ENCODE results near the gene AFF1. TPM values are rescaled to one million over a fixed set of nuclear protein-coding genes. Genes with fewer than 3 reads are reported as not detected.

AFF1 gene
- total RNA-seq, 4 donors from 2014 or later: 59.7 to 78.1 (median 65.9) TPM

- Histone ChIP-seq H3K9me3 (no peaks in the 10 kb centered on the region), H3K27me3 (no peaks in the 10 kb centered on the region), H3K36me3 (no peaks in the 10 kb centered on the region), H3K4me1 (peaks cover 9 to 44% (median 24%) of the 10 kb centered on the region in 3 donors), H3K27ac (peak overlapping the region; percentile 44 to 78 (median 68)), H3K4me3 (no peak overlapping the region)
- WGBS, 2 donors (ENCODE audit: low coverage in 1 of 2): 31 to 52% methylated on average over 8 to 9 of the region's 9 CpGs
- TF ChIP-seq POLR2AphosphoS5 (IDR thresholded peaks at IDR 0.05) (peak; percentile 52), CTCF (IDR thresholded peaks at IDR 0.05) (no peak)
- no peak for ATAC-seq
These were observed 26.9 kb downstream of the AFF1 start for GRCh38 chr4:86961605-86962295.

- H3K9me3 ChIP-seq: no peaks in the 10 kb centered on the region
- ATAC-seq: no peak
- H3K4me3 ChIP-seq: no peak overlapping the region
- H3K27me3 ChIP-seq: no peaks in the 10 kb centered on the region
- no peaks in the 10 kb centered on the region for H3K36me3 ChIP-seq
- H3K27ac ChIP-seq: no peak overlapping the region
- H3K4me1 ChIP-seq: peaks cover 9 to 44% (median 27%) of the 10 kb centered on the region in 3 donors
- 80 to 95% methylated on average over 1 to 2 of the region's 2 CpGs for WGBS, 2 donors (ENCODE audit: low coverage in 1 of 2)
- TF ChIP-seq CTCF (IDR thresholded peaks at IDR 0.05) (no peak), EP300 (IDR thresholded peaks at IDR 0.05) (no peak), POLR2A (IDR thresholded peaks at IDR 0.05) (no peak), POLR2AphosphoS5 (IDR thresholded peaks at IDR 0.05) (no peak)
These were observed 28.9 kb downstream of the AFF1 start for GRCh38 chr4:86963697-86964096.

- no peaks in the 10 kb centered on the region for H3K36me3 ChIP-seq
- H3K4me1 ChIP-seq: peaks cover 6 to 33% (median 18%) of the 10 kb centered on the region in 3 donors
- no peak overlapping the region for H3K27ac ChIP-seq
- TF ChIP-seq POLR2A (IDR thresholded peaks at IDR 0.05) (no peak), POLR2AphosphoS5 (IDR thresholded peaks at IDR 0.05) (no peak), EP300 (IDR thresholded peaks at IDR 0.05) (no peak), CTCF (IDR thresholded peaks at IDR 0.05) (no peak)
- no peaks in the 10 kb centered on the region for H3K9me3 ChIP-seq
- 99 to 100% methylated on average over 3 of the region's 3 CpGs for WGBS, 2 donors (ENCODE audit: low coverage in 1 of 2)
- no peak for ATAC-seq
- no peaks in the 10 kb centered on the region for H3K27me3 ChIP-seq
- H3K4me3 ChIP-seq: no peak overlapping the region
These were observed 30.5 kb downstream of the AFF1 start for GRCh38 chr4:86965019-86965976.

- no peaks in the 10 kb centered on the region for H3K36me3 ChIP-seq
- TF ChIP-seq CTCF (IDR thresholded peaks at IDR 0.05) (no peak), POLR2AphosphoS5 (IDR thresholded peaks at IDR 0.05) (no peak), EP300 (IDR thresholded peaks at IDR 0.05) (no peak), POLR2A (IDR thresholded peaks at IDR 0.05) (no peak)
- H3K4me1 ChIP-seq: peaks cover 0 to 29% (median 7%) of the 10 kb centered on the region in 3 donors
- H3K4me3 ChIP-seq: no peak overlapping the region
- no peak for ATAC-seq
- 92 to 95% methylated on average over 2 of the region's 2 CpGs for WGBS, 2 donors (ENCODE audit: low coverage in 1 of 2)
- no peaks in the 10 kb centered on the region for H3K9me3 ChIP-seq
- no peak overlapping the region for H3K27ac ChIP-seq
- H3K27me3 ChIP-seq: no peaks in the 10 kb centered on the region
These were observed 32.3 kb downstream of the AFF1 start for GRCh38 chr4:86967073-86967472.

Data from gastroesophageal sphincter (tissue), 4 donors.